A549 (cell line): ENCODE measurements around the gene FAM219B. TPM values are rescaled to one million over a fixed set of nuclear protein-coding genes. Genes with fewer than 3 reads are reported as not detected.

Experiments used
- ATAC-seq, 2 experiments: fragments of 200-7000 bp in 1 of 2; fragments of >200 bp in 1 of 2; cut with Nextera tagmentation in 1 of 2; cut with Tn5 transposase in 1 of 2; 3 replicates each; pipeline versions ENCODE4 v1.8.0 to v1.9.1; 2018 to 2020; ENCODE audit warnings: mild to moderate bottlenecking in 1 of 2, moderate library complexity in 1 of 2
- CTCF ChIA-PET: fragments of 300-600 bp; sonication (Branson Sonifier 250); formaldehyde crosslinking; extraction: SDS; loops from one replicate; lab custom pipeline; 2021; ENCODE audit warnings: antibody characterized with exemption, inconsistent platforms; lab: Yijun Ruan, JAX
- POLR2A ChIA-PET: fragments of 350-600 bp; formaldehyde crosslinking; extraction: SDS; loops from one replicate; lab custom pipeline; 2021; ENCODE audit warnings: antibody characterized with exemption, inconsistent platforms; lab: Yijun Ruan, JAX
- DNase-seq, 2 experiments: peaks; one replicate each; pipeline versions ENCODE4 v3.0.0 to v3.0.0-alpha.2; 2011 to 2016; ENCODE audit warnings: low read depth in 1 of 2, low spot score in 1 of 2
- FAIRE-seq: peaks from 2 replicates; lab custom pipeline; 2011; peaks lifted over from hg19 to GRCh38; lab: Jason Lieb, UNC
- H3K27ac ChIP-seq, 2 experiments: fragments of >200 bp; sonication (Bioruptor Twin); formaldehyde crosslinking; 3 replicates each; pipeline ENCODE4 v1.5.1; 2016 to 2017
- H3K4me1 ChIP-seq: fragments of >200 bp; sonication (Bioruptor Twin); formaldehyde crosslinking; 3 replicates; pipeline ENCODE4 v1.6.1; 2016
- H3K4me2 ChIP-seq: fragments of >200 bp; sonication (Bioruptor Twin); formaldehyde crosslinking; 3 replicates; pipeline ENCODE4 v1.6.1; 2016
- H3K4me3 ChIP-seq: fragments of >200 bp; sonication (Bioruptor Twin); formaldehyde crosslinking; 3 replicates; pipeline ENCODE4 v1.5.1; 2016
- H3K9me3 ChIP-seq: fragments of >200 bp; sonication (Bioruptor Twin); formaldehyde crosslinking; 3 replicates; pipeline ENCODE4 v1.6.1; 2016
- ATOH8 ChIP-seq: fragments of 250-450 bp; sonication (Bioruptor Pico); IDR thresholded peaks from 2 replicates; pipeline ENCODE4 v1.5.0; 2020; ENCODE audit warnings: low read depth, mild to moderate bottlenecking, moderate library complexity
- BCL3 ChIP-seq: fragments of >200 bp; sonication (Bioruptor Twin); formaldehyde crosslinking; IDR thresholded peaks from 3 replicates; pipeline ENCODE4 v1.6.1; 2016
- CBX2 ChIP-seq: fragments of 200-600 bp; sonication (generic); IDR thresholded peaks from 2 replicates; pipeline ENCODE4 v1.6.1; 2016; ENCODE audit warnings: low read depth, mild to moderate bottlenecking, borderline replicate concordance
- CHD2 ChIP-seq: fragments of 150-350 bp; IDR thresholded peaks from 2 replicates; pipeline ENCODE4 v1.6.1; 2014; ENCODE audit warnings: low read length; ENCODE audit not compliant: partially characterized antibody
- CHD4 ChIP-seq: fragments of 200-600 bp; sonication (generic); IDR thresholded peaks from 2 replicates; pipeline ENCODE4 v1.6.1; 2016; ENCODE audit warnings: antibody characterized with exemption, mild to moderate bottlenecking, borderline replicate concordance
- E2F6 ChIP-seq: IDR thresholded peaks from 2 replicates; pipeline ENCODE4 v1.6.1; 2012; ENCODE audit warnings: low read depth, borderline replicate concordance
- ELK1 ChIP-seq: fragments of 150-350 bp; IDR thresholded peaks from 2 replicates; pipeline ENCODE4 v1.6.1; 2014; ENCODE audit warnings: low read depth, mild to moderate bottlenecking, low read length
- EP300 ChIP-seq, 2 experiments: fragments of >200 bp; sonication (Bioruptor Twin); formaldehyde crosslinking; IDR thresholded peaks; 2 replicates in 1 of 2; 3 replicates in 1 of 2; pipeline ENCODE4 v1.6.1; 2016 to 2017
- ESRRA ChIP-seq: fragments of 150-350 bp; IDR thresholded peaks from 2 replicates; pipeline ENCODE4 v1.6.1; 2014; ENCODE audit warnings: mild to moderate bottlenecking, low read length, borderline replicate concordance
- FOSL2 ChIP-seq, 2 experiments: fragments of 450-650 bp in 1 of 2; fragments of >200 bp in 1 of 2; sonication (Bioruptor Twin) in 1 of 2; formaldehyde crosslinking; IDR thresholded peaks; 2 replicates each; pipeline versions ENCODE4 v1.5.0 to v1.6.1; 2016 to 2020; ENCODE audit warnings: mild to moderate bottlenecking in 1 of 2, moderate library complexity in 1 of 2
- HES2 ChIP-seq: fragments of >200 bp; sonication (Bioruptor Twin); formaldehyde crosslinking; IDR thresholded peaks from 2 replicates; pipeline ENCODE4 v1.6.1; 2016
- HOXA7 ChIP-seq: fragments of 250-450 bp; sonication (Bioruptor Pico); IDR thresholded peaks from 2 replicates; pipeline ENCODE4 v1.5.0; 2020; ENCODE audit warnings: mild to moderate bottlenecking, moderate library complexity
- HOXB13 ChIP-seq: fragments of 250-450 bp; sonication (Bioruptor Pico); IDR thresholded peaks from 2 replicates; pipeline ENCODE4 v1.5.0; 2020; ENCODE audit warnings: low read depth, mild to moderate bottlenecking, moderate library complexity
- HOXB5 ChIP-seq: fragments of 250-450 bp; sonication (Bioruptor Pico); IDR thresholded peaks from 2 replicates; pipeline ENCODE4 v1.5.0; 2020; ENCODE audit warnings: mild to moderate bottlenecking, moderate library complexity
- KDM1A ChIP-seq: fragments of 200-600 bp; sonication (generic); IDR thresholded peaks from 2 replicates; pipeline ENCODE4 v1.6.1; 2016; ENCODE audit warnings: low read depth, mild to moderate bottlenecking
- MAX ChIP-seq: IDR thresholded peaks from 2 replicates; pipeline ENCODE4 v1.6.1; 2012
- MYC ChIP-seq: IDR thresholded peaks from 2 replicates; pipeline ENCODE4 v1.6.1; 2012; ENCODE audit warnings: mild to moderate bottlenecking, inconsistent platforms, low read length, improper control_type of control experiment, borderline replicate concordance
- NPAS2 ChIP-seq: fragments of 250-450 bp; sonication (Bioruptor Pico); IDR thresholded peaks from 2 replicates; pipeline ENCODE4 v1.8.0; 2022; ENCODE audit warnings: mild to moderate bottlenecking, moderate library complexity, borderline replicate concordance
- PHF8 ChIP-seq: fragments of 200-600 bp; sonication (generic); IDR thresholded peaks from 2 replicates; pipeline ENCODE4 v1.6.1; 2016; ENCODE audit warnings: low read depth, mild to moderate bottlenecking, antibody characterized with exemption, moderate library complexity, borderline replicate concordance
- POLR2AphosphoS2 ChIP-seq: conservative IDR thresholded peaks from 2 replicates; pipeline ENCODE4 v1.6.1; 2012; ENCODE audit warnings: low read length, improper control_type of control experiment, inconsistent platforms
- TFCP2L1 ChIP-seq: fragments of 250-450 bp; sonication (Bioruptor Pico); IDR thresholded peaks from 2 replicates; pipeline ENCODE4 v1.5.0; 2021; ENCODE audit warnings: mild to moderate bottlenecking
- USF2 ChIP-seq: fragments of 450-650 bp; IDR thresholded peaks from 2 replicates; pipeline ENCODE4 v1.6.1; 2014; ENCODE audit warnings: antibody characterized with exemption
- ZC3H11A ChIP-seq: fragments of 450-650 bp; IDR thresholded peaks from 2 replicates; pipeline ENCODE4 v1.6.1; 2014; ENCODE audit warnings: antibody characterized with exemption, mild to moderate bottlenecking
- ZFP36 ChIP-seq: fragments of 450-650 bp; IDR thresholded peaks from 2 replicates; pipeline ENCODE4 v1.6.1; 2014; ENCODE audit warnings: borderline replicate concordance; ENCODE audit not compliant: partially characterized antibody
- ZNF302 ChIP-seq: fragments of 250-450 bp; sonication (Bioruptor Pico); IDR thresholded peaks from 2 replicates; pipeline ENCODE4 v1.9.0; 2021; ENCODE audit warnings: inconsistent platforms, mild to moderate bottlenecking, moderate library complexity
- WGBS: methylation state at CpG from one replicate; pipeline ENCODE4 v1.1.6; 2017; ENCODE audit errors: missing lambda C conversion rate; 5-methylcytosine and 5-hydroxymethylcytosine counted together
- polyA plus RNA-seq, 4 experiments: library from polyadenylated mRNA; depleted of rRNA in 3 of 4; stranded (reverse); fragments of >200 nt; fragmentation: RNase III in 1 of 4; extraction: RNeasy Plus Mini Kit Qiagen cat#74134 plus additional on column Dnase treatment in 1 of 4; gene quantifications; 2 replicates in 3 of 4; 3 replicates in 1 of 4; pipeline ENCODE4 v1.2.3, GENCODE V29; 2011 to 2017

Gene FAM219B
- polyA plus RNA-seq, 2 of the 4 experiments (the other 2 are of a cell fraction) = 36.9 to 46.2 TPM

GRCh38 chr15:74913041-74913440, 6.4 kb upstream of the FAM219B start:
- ChIA-PET CTCF (interaction anchor here (0.6 to 3.8 kb wide), 5 partner anchors 10 to 38 kb away, joined by 3 to 22 read pairs (median 7); no protein-coding TSS in a partner anchor), POLR2A (no interaction called here)
- no peak overlapping the region for H3K27ac ChIP-seq
- H3K4me1 ChIP-seq = no peaks in the 10 kb centered on the region
- no peak overlapping the region for H3K4me2 ChIP-seq
- H3K4me3 ChIP-seq = no peak overlapping the region
- no peaks in the 10 kb centered on the region for H3K9me3 ChIP-seq
- TF ChIP-seq USF2 (no peak), HOXB5 (CRISPR knock-in tag) (no peak), MAX (no peak), E2F6 (no peak), ZNF302 (CRISPR knock-in tag) (no peak)
- TF ChIP-seq, all 56 proteins: peak for 0
- WGBS = 88% methylated on average over 9 of the region's 9 CpGs
- DNase-seq = no peak
- no peak for FAIRE-seq
- no peak for ATAC-seq

DNA sequence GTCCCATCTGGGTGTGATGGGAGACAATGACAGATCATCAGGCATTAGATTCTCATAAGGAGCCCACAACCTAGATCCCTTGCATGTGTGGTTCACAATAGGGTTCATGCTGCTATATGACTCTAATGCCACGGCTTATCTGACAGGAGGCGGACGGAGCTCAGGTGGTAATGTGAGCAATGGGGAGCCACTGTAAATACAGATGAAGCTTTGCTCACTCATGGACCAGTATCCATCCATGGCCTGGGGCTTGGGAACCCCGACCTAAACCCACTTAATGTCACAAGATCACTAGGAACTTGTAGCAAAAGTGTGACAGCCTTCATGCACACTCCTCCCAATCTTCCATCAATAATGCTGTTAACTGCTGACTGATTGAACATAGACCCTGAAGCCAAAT, 2.0 kb upstream of the FAM219B start:
- ChIA-PET POLR2A (no interaction called here), CTCF (interaction anchor here (0.6 to 5.2 kb wide), 3 partner anchors 42 to 138 kb away, joined by 4 to 36 read pairs (median 4); no protein-coding TSS in a partner anchor)
- ATAC-seq (no peak), FAIRE-seq (no peak), DNase-seq (no peak)
- 81% methylated on average over 4 of the region's 4 CpGs for WGBS
- TF ChIP-seq EP300 (IDR thresholded peaks at IDR 0.05) = no peak
- no peak for TF ChIP-seq CBX2
- no peak for TF ChIP-seq POLR2AphosphoS2
- TF ChIP-seq PHF8 = no peak
- TF ChIP-seq ELK1 = no peak
- TF ChIP-seq MYC = no peak
- TF ChIP-seq TFCP2L1 (CRISPR knock-in tag) = no peak
- no peak overlapping the region for H3K27ac ChIP-seq
- no peaks in the 10 kb centered on the region for H3K9me3 ChIP-seq
- peaks cover 13% of the 10 kb centered on the region for H3K4me1 ChIP-seq
- no peak overlapping the region for H3K4me3 ChIP-seq
- H3K4me2 ChIP-seq = no peak overlapping the region

GRCh38 chr15:74907163-74907870, 666 bp upstream of the FAM219B start:
- WGBS = 63% methylated on average over 8 of the region's 8 CpGs
- CTCF ChIA-PET = interaction anchor here (1.6 to 5.2 kb wide), 4 partner anchors 10 to 80 kb away, joined by 4 to 36 read pairs (median 8); no protein-coding TSS in a partner anchor
- peak; percentile 15 to 21 for ATAC-seq
- DNase-seq = no peak
- Histone ChIP-seq H3K27ac (peak overlapping the region; percentile 92), H3K4me3 (peak overlapping the region; percentile 78), H3K4me1 (peaks cover 13% of the 10 kb centered on the region), H3K4me2 (peak overlapping the region; percentile 95), H3K9me3 (no peaks in the 10 kb centered on the region)
- no peak for FAIRE-seq
- TF ChIP-seq KDM1A (no peak), CHD2 (no peak), ATOH8 (no peak), BCL3 (no peak), ZFP36 (no peak), ESRRA (no peak), TFCP2L1 (CRISPR knock-in tag) (no peak), ZC3H11A (no peak), CHD4 (no peak), HES2 (no peak), NPAS2 (CRISPR knock-in tag) (no peak), FOSL2 (IDR thresholded peaks at IDR 0.05) (no peak), FOSL2 (CRISPR knock-in tag; IDR thresholded peaks at IDR 0.05) (no peak), HOXA7 (CRISPR knock-in tag) (no peak), HOXB13 (CRISPR knock-in tag) (no peak), USF2 (no peak)
- POLR2A ChIA-PET = interaction anchor here (0.5 to 1.7 kb wide), 14 partner anchors 10 to 297 kb away, joined by 3 to 31 read pairs (median 6); partner anchors contain the start of genes COX5A, MPI, PPCDC and RPP25
